GM18499 (cell line): ENCODE results near the gene DNAAF8.

Experiments used
- ATAC-seq: cut with Tn5 transposase; IDR thresholded peaks from one replicate; pipeline ENCODE4 v1.9.1; 2021; ENCODE audit warnings: moderate number of reproducible peaks; ENCODE audit not compliant: insufficient read depth, unreplicated experiment

DNAAF8 gene

GRCh38 chr16:4734063-4734729 lies at the start of gene DNAAF8, which contains the start of gene ANKS3:
Gene DNAAF8 (plus strand): TSS chr16:4734537. CDS start chr16:4736515, 1,978 bp downstream.
Gene ANKS3 (minus strand): TSS chr16:4734271. CDS start chr16:4730149, 4,122 bp downstream.
- ATAC-seq: peak; percentile 44

GRCh38 chr16:4684763-4685162 lies 49.6 kb upstream of the DNAAF8 start:
- no peak for ATAC-seq

- no peak for ATAC-seq
These were observed 49.0 kb upstream of the DNAAF8 start for GRCh38 chr16:4685292-4685691.

- no peak for ATAC-seq
These were observed 48.4 kb upstream of the DNAAF8 start for GRCh38 chr16:4685776-4686496.

GRCh38 chr16:4686497-4687210 lies 47.7 kb upstream of the DNAAF8 start:
- no peak for ATAC-seq

GRCh38 chr16:4687416-4687815 lies 46.9 kb upstream of the DNAAF8 start:
- no peak for ATAC-seq

GRCh38 chr16:4687946-4688673 lies 46.2 kb upstream of the DNAAF8 start:
- no peak for ATAC-seq

GRCh38 chr16:4688674-4689045 lies 45.7 kb upstream of the DNAAF8 start:
- no peak for ATAC-seq

- no peak for ATAC-seq
These were observed 45.2 kb upstream of the DNAAF8 start for GRCh38 chr16:4689091-4689671.

- no peak for ATAC-seq
These were observed 44.3 kb upstream of the DNAAF8 start for GRCh38 chr16:4689864-4690704.

GRCh38 chr16:4690946-4691665 lies 43.2 kb upstream of the DNAAF8 start:
- ATAC-seq: no peak

- ATAC-seq: no peak
These were observed 42.5 kb upstream of the DNAAF8 start for GRCh38 chr16:4691666-4692412.

GRCh38 chr16:4692460-4693295 lies 41.7 kb upstream of the DNAAF8 start:
- no peak for ATAC-seq

- ATAC-seq: peak; percentile 90
These were observed 40.9 kb upstream of the DNAAF8 start, which contains the start of gene NUDT16L1 for GRCh38 chr16:4693296-4693955. Gene NUDT16L1 (plus strand): TSS chr16:4693562. CDS start chr16:4693727, 165 bp downstream.

GRCh38 chr16:4693956-4694641 lies 40.2 kb upstream of the DNAAF8 start:
- no peak for ATAC-seq
